ENCODE data around the gene PCSK4.

GRCh38 chr19:1490311-1491113 lies at the start of gene PCSK4:
- TF ChIP-seq, protein P1, sequence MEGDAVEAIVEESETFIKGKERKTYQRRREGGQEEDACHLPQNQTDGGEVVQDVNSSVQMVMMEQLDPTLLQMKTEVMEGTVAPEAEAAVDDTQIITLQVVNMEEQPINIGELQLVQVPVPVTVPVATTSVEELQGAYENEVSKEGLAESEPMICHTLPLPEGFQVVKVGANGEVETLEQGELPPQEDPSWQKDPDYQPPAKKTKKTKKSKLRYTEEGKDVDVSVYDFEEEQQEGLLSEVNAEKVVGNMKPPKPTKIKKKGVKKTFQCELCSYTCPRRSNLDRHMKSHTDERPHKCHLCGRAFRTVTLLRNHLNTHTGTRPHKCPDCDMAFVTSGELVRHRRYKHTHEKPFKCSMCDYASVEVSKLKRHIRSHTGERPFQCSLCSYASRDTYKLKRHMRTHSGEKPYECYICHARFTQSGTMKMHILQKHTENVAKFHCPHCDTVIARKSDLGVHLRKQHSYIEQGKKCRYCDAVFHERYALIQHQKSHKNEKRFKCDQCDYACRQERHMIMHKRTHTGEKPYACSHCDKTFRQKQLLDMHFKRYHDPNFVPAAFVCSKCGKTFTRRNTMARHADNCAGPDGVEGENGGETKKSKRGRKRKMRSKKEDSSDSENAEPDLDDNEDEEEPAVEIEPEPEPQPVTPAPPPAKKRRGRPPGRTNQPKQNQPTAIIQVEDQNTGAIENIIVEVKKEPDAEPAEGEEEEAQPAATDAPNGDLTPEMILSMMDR (IDR thresholded peaks at IDR 0.05), result no peak
- no peak for TF ChIP-seq POLR2A (IDR thresholded peaks at IDR 0.05)

Data from vagina (tissue), 2 donors.